ENCODE measurements around the gene FARP2.
A peak's percentile ranks its signal among the peaks of the same experiment; 100 is the strongest.

FARP2 gene

DNA sequence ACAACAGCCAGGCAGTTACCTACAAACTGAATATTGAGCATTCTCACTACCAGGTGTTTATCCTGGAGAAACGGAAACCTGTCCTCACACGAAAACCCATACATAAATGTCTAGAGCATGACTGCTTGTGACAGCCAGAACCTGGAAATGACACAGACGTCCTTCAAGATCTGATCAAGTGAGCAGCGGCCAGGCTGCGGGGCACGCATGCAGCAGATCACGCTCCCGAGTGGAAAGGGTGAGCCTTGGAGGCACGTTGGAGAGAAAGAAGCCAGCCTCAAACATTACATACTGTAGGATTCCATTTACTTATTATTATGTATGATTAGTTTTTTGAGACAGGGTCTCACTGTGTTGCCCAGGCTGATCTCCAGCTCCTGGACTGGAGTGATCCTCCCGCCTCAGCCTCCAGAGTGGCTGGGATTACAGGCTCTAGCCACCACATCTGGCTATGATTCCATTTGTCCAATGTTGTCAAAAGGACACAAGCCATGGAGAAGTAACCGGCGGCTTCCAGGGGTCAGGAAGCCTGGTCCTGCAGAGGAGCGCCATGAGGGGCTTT is 175.2 kb downstream of the FARP2 start:
- H3K27ac ChIP-seq = no peak overlapping the region
- TF ChIP-seq Cebpa-rat (IDR thresholded peaks at IDR 0.05) = no peak
- H3K4me2 ChIP-seq = no peak overlapping the region
- no peak overlapping the region for H3K9ac ChIP-seq
- H3K27me3 ChIP-seq = no peaks in the 10 kb centered on the region
- H3K4me1 ChIP-seq = peaks cover 0 to 6% (median 4%) of the 10 kb centered on the region in 10 experiments; a peak in 12 of 20 replicates
- H3K36me3 ChIP-seq = no peaks in the 10 kb centered on the region
- H3K4me3 ChIP-seq = no peak overlapping the region
- H3K9me3 ChIP-seq (replicated peaks in 1 of 11) = peaks cover 6 to 16% (median 12%) of the 10 kb centered on the region in 11 experiments
- H4K20me1 ChIP-seq = no peaks in the 10 kb centered on the region

GRCh38 chr2:241532168-241532567 is 176.1 kb downstream of the FARP2 start:
- Histone ChIP-seq H3K4me3 (no peak overlapping the region), H3K9ac (no peak overlapping the region), H3K36me3 (no peaks in the 10 kb centered on the region), H3K4me2 (no peak overlapping the region), H3K27me3 (no peaks in the 10 kb centered on the region), H3K9me3 (replicated peaks in 1 of 11) (peaks cover 0 to 6% (median 3%) of the 10 kb centered on the region in 11 experiments; a peak in 10 of 22 replicates), H4K20me1 (no peaks in the 10 kb centered on the region), H3K27ac (no peak overlapping the region), H3K4me1 (peaks cover 0 to 12% (median 7%) of the 10 kb centered on the region in 10 experiments; a peak in 12 of 20 replicates)
- TF ChIP-seq Cebpa-rat (IDR thresholded peaks at IDR 0.05) = no peak

DNA sequence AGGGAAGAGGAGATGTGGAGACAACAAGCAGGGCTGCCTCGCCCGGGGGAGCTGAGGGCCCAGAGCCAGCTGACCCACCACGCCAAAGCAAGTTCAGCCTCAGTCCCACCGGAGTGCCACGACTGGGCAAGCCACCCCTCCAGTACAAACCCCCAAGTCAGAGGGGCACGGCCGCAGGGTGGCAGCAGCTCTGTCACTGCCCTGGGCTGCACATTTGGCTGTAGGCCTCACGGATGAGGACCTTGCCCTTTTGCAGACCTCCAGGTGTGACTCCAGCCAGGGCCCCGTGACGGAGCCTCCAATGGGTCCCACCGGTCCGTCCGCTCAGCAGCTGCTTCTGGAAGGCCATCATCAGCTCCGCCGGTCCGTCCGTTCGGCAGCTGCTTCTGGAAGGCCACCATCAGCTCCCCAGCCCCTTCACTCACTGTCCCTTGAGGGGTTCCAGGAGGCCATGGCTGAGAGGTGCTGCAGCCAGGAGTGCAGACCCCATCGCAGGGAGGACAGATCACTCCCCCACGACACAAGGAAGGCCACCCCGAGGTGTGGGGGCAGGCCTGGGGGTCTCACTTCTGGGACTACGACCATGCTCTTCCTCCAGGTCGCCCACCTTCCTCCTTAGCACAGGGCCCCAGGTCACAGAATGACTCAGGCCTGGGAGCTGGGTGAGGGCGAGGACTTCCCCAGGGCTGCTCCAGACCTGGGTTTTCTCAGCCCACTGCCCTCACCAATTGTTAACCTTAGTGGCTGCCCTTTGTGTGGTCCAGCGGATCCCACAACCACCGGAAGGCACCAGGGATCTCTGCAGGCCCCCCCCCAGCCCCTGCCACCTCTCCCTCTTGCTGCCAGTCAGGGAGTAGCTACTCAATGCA is 176.9 kb downstream of the FARP2 start:
- H3K9me3 ChIP-seq (replicated peaks in 1 of 11) = no peaks in the 10 kb centered on the region
- no peaks in the 10 kb centered on the region for H3K36me3 ChIP-seq
- no peaks in the 10 kb centered on the region for H3K27me3 ChIP-seq
- peaks cover 0 to 12% (median 7%) of the 10 kb centered on the region in 10 experiments; a peak in 12 of 20 replicates for H3K4me1 ChIP-seq
- H3K9ac ChIP-seq = no peak overlapping the region
- TF ChIP-seq Cebpa-rat (IDR thresholded peaks at IDR 0.05) = no peak
- H4K20me1 ChIP-seq = no peaks in the 10 kb centered on the region
- no peak overlapping the region for H3K4me3 ChIP-seq
- H3K27ac ChIP-seq = no peak overlapping the region
- no peak overlapping the region for H3K4me2 ChIP-seq

DNA sequence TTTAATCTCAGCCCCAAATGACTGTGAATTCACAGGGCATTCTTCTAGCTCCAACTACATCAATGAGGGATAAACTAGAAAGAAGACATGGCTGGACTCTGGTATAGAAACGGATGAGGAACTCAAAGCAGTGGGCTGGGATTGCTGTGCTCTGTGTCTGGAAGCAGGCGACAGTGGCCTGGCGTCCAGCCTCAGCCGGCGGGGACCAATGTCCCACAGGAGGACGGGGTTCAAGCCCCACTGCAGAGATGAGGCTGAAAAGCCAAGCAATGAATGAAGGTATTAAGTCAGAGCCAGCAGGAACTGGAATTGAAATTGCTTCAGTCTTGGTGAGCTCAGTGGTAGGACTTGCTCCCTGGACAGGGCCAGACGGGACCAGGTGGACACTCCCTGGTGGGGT is 178.2 kb downstream of the FARP2 start:
- 0 out of 22 replicates have a peak, but pooled peaks cover 0 to 3% (median 0%) of the 10 kb centered on the region in 11 experiments for H4K20me1 ChIP-seq
- no peak overlapping the region for H3K27ac ChIP-seq
- no peak for TF ChIP-seq Cebpa-rat (IDR thresholded peaks at IDR 0.05)
- no peaks in the 10 kb centered on the region for H3K9me3 ChIP-seq (replicated peaks in 1 of 11)
- no peak overlapping the region for H3K4me2 ChIP-seq
- no peaks in the 10 kb centered on the region for H3K27me3 ChIP-seq
- no peak overlapping the region for H3K4me3 ChIP-seq
- peaks cover 0 to 12% (median 7%) of the 10 kb centered on the region in 10 experiments; a peak in 12 of 20 replicates for H3K4me1 ChIP-seq
- H3K36me3 ChIP-seq = no peaks in the 10 kb centered on the region
- H3K9ac ChIP-seq = no peak overlapping the region

DNA sequence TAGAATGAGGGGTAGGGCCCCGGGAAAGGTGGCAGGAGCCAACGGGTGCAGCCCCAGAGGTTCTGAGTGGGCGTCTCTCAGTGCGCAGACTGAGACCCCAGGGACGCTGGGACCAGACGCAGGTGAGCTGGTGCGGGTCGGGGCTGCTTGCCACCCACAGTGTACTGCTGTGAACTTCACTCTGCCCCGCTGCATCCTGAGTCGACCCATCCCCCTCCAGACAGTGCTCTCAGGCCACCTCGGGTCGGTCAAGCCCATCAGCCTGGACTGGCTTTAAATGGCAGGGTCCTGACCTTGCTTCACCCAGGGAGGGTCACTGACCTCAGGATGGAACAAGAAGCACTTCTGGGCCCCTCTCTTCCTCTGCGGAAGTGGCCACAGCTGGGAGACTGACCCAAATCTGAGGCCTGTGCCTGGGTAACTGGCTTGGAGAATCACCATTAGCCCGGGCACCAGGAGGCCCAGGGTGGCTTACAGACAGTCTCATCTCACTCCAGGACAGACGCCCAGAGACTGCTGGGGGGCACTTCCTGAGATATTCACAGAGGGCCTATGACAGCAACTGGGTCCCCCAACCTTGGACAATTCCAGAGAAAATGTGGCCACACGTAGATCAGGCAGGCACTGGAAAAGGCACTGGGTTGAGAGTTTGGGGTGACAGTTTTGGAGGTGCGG is 178.8 kb downstream of the FARP2 start:
- Histone ChIP-seq H4K20me1 (0 out of 22 replicates have a peak, but pooled peaks cover 0 to 3% (median 0%) of the 10 kb centered on the region in 11 experiments), H3K9ac (no peak overlapping the region), H3K4me2 (no peak overlapping the region), H3K36me3 (no peaks in the 10 kb centered on the region), H3K9me3 (replicated peaks in 1 of 11) (no peaks in the 10 kb centered on the region), H3K27ac (no peak overlapping the region), H3K4me1 (peaks cover 0 to 17% (median 9%) of the 10 kb centered on the region in 10 experiments; a peak in 12 of 20 replicates), H3K4me3 (no peak overlapping the region), H3K27me3 (peaks cover 0 to 3% (median 0%) of the 10 kb centered on the region in 11 experiments; a peak in 1 of 22 replicates)
- TF ChIP-seq Cebpa-rat (IDR thresholded peaks at IDR 0.05) = no peak

DNA sequence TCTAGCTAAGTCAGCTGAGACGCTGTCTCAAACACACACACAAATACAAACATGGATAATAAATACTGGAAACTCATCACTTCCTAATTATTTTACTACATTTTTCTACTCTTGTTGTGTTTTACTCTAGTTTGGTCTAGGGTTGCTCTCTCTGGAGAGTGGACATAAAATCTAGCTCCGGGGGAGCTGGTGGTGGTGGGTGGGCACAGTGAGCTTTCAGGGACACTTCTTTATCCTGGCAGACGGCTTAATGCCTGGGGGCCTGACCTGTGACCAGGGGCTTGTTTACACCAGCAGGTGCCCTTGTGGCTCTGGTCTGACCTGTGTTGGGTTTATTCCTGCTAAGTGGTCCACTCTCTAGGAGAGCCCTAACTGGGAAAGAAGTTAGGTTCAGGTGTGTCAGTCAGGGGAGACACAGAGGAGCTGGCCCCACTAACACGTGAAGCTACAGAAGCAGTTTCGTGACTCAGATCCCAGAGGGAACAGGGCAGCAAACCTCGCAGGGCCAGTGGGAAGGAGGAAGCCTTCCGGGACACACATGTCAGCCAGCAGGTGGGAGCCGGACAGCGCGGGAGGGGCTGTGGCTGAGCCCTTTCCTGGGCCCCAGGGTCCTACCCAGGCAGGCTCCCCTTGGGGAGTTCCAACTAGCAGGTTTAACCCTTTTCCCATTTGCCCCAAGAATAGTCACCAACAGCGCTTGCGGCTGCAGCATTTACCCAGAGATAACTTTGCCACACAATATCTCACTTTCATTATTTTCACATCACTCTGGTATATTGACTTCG is 180.0 kb downstream of the FARP2 start:
- no peak overlapping the region for H3K27ac ChIP-seq
- H3K36me3 ChIP-seq = no peaks in the 10 kb centered on the region
- no peak for TF ChIP-seq Cebpa-rat (IDR thresholded peaks at IDR 0.05)
- no peaks in the 10 kb centered on the region for H3K9me3 ChIP-seq (replicated peaks in 1 of 11)
- H3K9ac ChIP-seq = no peak overlapping the region
- peaks cover 0 to 10% (median 0%) of the 10 kb centered on the region in 11 experiments; a peak in 1 of 22 replicates for H3K27me3 ChIP-seq
- H3K4me1 ChIP-seq = peaks cover 4 to 28% (median 20%) of the 10 kb centered on the region in 10 experiments; a peak in 17 of 20 replicates
- peak overlapping the region in 8 of 11 experiments; percentile 1 to 65 (median 40); a peak in 12 of 22 replicates for H3K4me2 ChIP-seq
- H4K20me1 ChIP-seq = 0 out of 22 replicates have a peak, but pooled peaks cover 0 to 3% (median 0%) of the 10 kb centered on the region in 11 experiments
- H3K4me3 ChIP-seq = no peak overlapping the region

DNA sequence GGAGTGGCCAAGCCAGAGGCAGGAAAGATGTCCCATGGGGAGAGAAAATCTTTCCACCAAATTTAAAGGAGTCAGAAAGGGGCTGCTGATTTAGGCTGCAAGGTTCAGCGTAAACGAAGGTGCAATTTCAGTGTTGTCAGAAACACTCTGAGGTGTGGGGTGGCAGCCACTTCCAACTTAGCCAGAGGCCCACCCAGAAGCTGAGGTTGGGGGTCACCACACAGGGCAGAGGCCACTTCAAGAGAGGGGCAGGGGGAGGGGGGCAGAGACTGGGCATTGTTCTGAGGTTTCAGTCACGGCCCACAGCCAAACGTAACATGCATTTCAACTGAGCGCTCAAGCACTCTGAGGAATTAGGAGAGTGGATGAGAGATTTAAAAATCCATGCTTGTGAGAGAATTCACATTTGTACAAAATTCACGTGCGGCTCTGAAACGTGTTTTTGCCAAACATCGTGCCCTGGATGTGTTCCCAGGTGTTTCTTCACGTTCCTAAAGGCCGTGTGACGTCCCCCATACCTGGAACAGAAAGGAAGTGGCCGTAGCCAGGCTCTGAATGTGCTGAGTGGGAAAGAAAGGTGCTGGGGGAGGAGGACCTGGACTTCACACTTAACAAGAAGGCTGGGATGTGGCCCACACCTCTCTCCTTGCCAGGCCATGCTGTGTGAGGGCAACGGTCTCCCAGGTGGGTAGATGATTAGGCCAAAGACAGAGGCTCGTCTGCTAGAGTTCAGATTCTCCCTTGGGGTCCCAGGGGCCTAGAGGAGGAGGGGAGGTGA is 182.9 kb downstream of the FARP2 start:
- no peak for TF ChIP-seq Cebpa-rat (IDR thresholded peaks at IDR 0.05)
- Histone ChIP-seq H3K27ac (no peak overlapping the region), H3K4me1 (peaks cover 4 to 45% (median 28%) of the 10 kb centered on the region in 10 experiments; a peak in 18 of 20 replicates), H3K9ac (0 out of 22 replicates have a peak overlapping the region, but pooled peaks of 1 of the 11 experiments have one; percentile 18), H3K9me3 (replicated peaks in 1 of 11) (no peaks in the 10 kb centered on the region), H3K4me3 (no peak overlapping the region), H3K36me3 (no peaks in the 10 kb centered on the region), H3K27me3 (peaks cover 0 to 10% (median 0%) of the 10 kb centered on the region in 11 experiments; a peak in 1 of 22 replicates), H4K20me1 (0 out of 22 replicates have a peak, but pooled peaks cover 0 to 3% (median 0%) of the 10 kb centered on the region in 11 experiments), H3K4me2 (peak overlapping the region in 7 of 11 experiments; percentile 94 to 99 (median 98); a peak in 7 of 22 replicates)

Data from BLaER1 treated with 17β-estradiol and CSF1 and Interleukin-3, amounts not matched to agents 10 nM and 100 nM (cell line).